GM12878 (cell line): ENCODE data around the gene HSD17B12. TPM values are rescaled to one million over a fixed set of nuclear protein-coding genes. Genes with fewer than 3 reads are reported as not detected.

Experiments used
- ATAC-seq: fragments of 200-7000 bp; cut with Tn5 transposase; 3 replicates; pipeline ENCODE4 v1.9.1; 2020; ENCODE audit warnings: mild to moderate bottlenecking, moderate library complexity
- BruUV-seq: library from RNA; stranded (reverse); fragments of 400-500 nt; replicated peaks from 2 replicates; lab custom pipeline; 2021; lab: Mats Ljungman, UMichigan
- CTCF ChIA-PET: fragments of 300-600 bp; sonication (Branson Sonifier 250); formaldehyde crosslinking; extraction: SDS; loops from one replicate; lab custom pipeline; 2021; ENCODE audit warnings: inconsistent platforms; lab: Yijun Ruan, JAX
- POLR2A ChIA-PET: fragments of 350-600 bp; formaldehyde crosslinking; extraction: SDS; loops from one replicate; lab custom pipeline; 2021; ENCODE audit warnings: inconsistent platforms; lab: Charles Lee
- RAD21 ChIA-PET: fragments of 300-600 bp; sonication (Branson Sonifier 250); formaldehyde crosslinking; loops from one replicate; lab custom pipeline; 2023; ENCODE audit warnings: antibody characterized with exemption; ENCODE audit not compliant: unreplicated experiment; lab: Charles Lee
- SMC1A ChIA-PET: fragments of 300-600 bp; sonication (Branson Sonifier 250); formaldehyde crosslinking; loops from one replicate; lab custom pipeline; 2023; ENCODE audit not compliant: unreplicated experiment, uncharacterized antibody; lab: Charles Lee
- DNase-seq: peaks from one replicate; pipeline ENCODE4 v3.0.0-alpha.2; 2011; ENCODE audit warnings: low read depth, low spot score
- FAIRE-seq: peaks from 3 replicates; lab custom pipeline; 2011; peaks lifted over from hg19 to GRCh38; lab: Jason Lieb, UNC
- H2AFZ ChIP-seq: 2 replicates; pipeline ENCODE4 v1.6.0; 2011; ENCODE audit warnings: low read depth, low read length, control low read depth; ENCODE audit not compliant: control insufficient read depth
- H3K27ac ChIP-seq: 2 replicates; pipeline ENCODE4 v1.5.1; 2011; ENCODE audit warnings: control low read depth; ENCODE audit not compliant: control insufficient read depth, insufficient read depth
- H3K27me3 ChIP-seq, 2 experiments: replicated peaks in 1 of 2; 2 replicates each; pipeline versions ENCODE4 v1.6.0 to v1.6.1; 2011; ENCODE audit warnings: low read length in 1 of 2; ENCODE audit not compliant: control insufficient read depth in 2 of 2, insufficient read depth in 2 of 2
- H3K36me3 ChIP-seq, 2 experiments: 2 replicates each; pipeline ENCODE4 v1.5.1; 2011; ENCODE audit warnings: low read length in 1 of 2; ENCODE audit not compliant: control insufficient read depth in 2 of 2, insufficient read depth in 2 of 2
- H3K4me1 ChIP-seq: 2 replicates; pipeline ENCODE4 v1.6.1; 2011; ENCODE audit warnings: mild to moderate bottlenecking, low read length, moderate library complexity, mixed read lengths; ENCODE audit not compliant: control insufficient read depth, insufficient read depth
- H3K4me2 ChIP-seq: 2 replicates; pipeline ENCODE4 v1.6.0; 2011; ENCODE audit warnings: control low read depth; ENCODE audit not compliant: control insufficient read depth, insufficient read depth
- H3K4me3 ChIP-seq: fragments of 200-600 bp; sonication (generic); 2 replicates; pipeline ENCODE4 v1.5.1; 2016
- H3K79me2 ChIP-seq: 2 replicates; pipeline ENCODE4 v1.6.0; 2011; ENCODE audit warnings: low read length; ENCODE audit not compliant: control insufficient read depth, insufficient read depth
- H3K9ac ChIP-seq: 2 replicates; pipeline ENCODE4 v1.8.0; 2011; ENCODE audit warnings: low read length, control low read depth, mixed read lengths; ENCODE audit not compliant: control insufficient read depth, insufficient read depth
- H3K9me3 ChIP-seq: replicated peaks from 3 replicates; pipeline ENCODE4 v1.5.1; 2011; ENCODE audit warnings: mild to moderate bottlenecking, low read length; ENCODE audit not compliant: control insufficient read depth, insufficient read depth
- H4K20me1 ChIP-seq: 2 replicates; pipeline ENCODE4 v1.6.0; 2011; ENCODE audit not compliant: control insufficient read depth, insufficient read depth
- EED ChIP-seq: sonication (generic); IDR thresholded peaks from 2 replicates; pipeline ENCODE4 v1.6.1; 2016; ENCODE audit warnings: antibody characterized with exemption, low read depth
- FOS ChIP-seq: IDR thresholded peaks from 3 replicates; pipeline ENCODE4 v1.6.1; 2011; ENCODE audit warnings: borderline replicate concordance; ENCODE audit not compliant: insufficient read length; ENCODE audit errors: extremely low read depth
- GABPA ChIP-seq: IDR thresholded peaks from 2 replicates; pipeline ENCODE4 v1.6.1; 2014; ENCODE audit warnings: antibody characterized with exemption, low read depth, mild to moderate bottlenecking, inconsistent platforms
- GATAD2B ChIP-seq: fragments of 450-650 bp; conservative IDR thresholded peaks from 2 replicates; pipeline ENCODE4 v1.6.1; 2017; ENCODE audit warnings: low read depth, mild to moderate bottlenecking, moderate library complexity
- HDGF ChIP-seq: fragments of 450-650 bp; IDR thresholded peaks from 2 replicates; pipeline ENCODE4 v1.6.1; 2016; ENCODE audit warnings: antibody characterized with exemption
- JUNB ChIP-seq: IDR thresholded peaks from 2 replicates; pipeline ENCODE4 v1.6.1; 2016; ENCODE audit warnings: antibody characterized with exemption, mild to moderate bottlenecking
- MTA3 ChIP-seq: IDR thresholded peaks from 2 replicates; pipeline ENCODE4 v1.6.1; 2012; ENCODE audit warnings: low read length, inconsistent platforms, borderline replicate concordance
- NR2F1 ChIP-seq: fragments of 450-650 bp; conservative IDR thresholded peaks from 2 replicates; pipeline ENCODE4 v1.6.1; 2017; ENCODE audit warnings: mild to moderate bottlenecking
- PAX5 ChIP-seq: IDR thresholded peaks from 2 replicates; pipeline ENCODE4 v1.6.1; 2011; ENCODE audit warnings: low read depth, low read length, borderline replicate concordance
- SMC3 ChIP-seq: IDR thresholded peaks from 2 replicates; pipeline ENCODE4 v1.6.1; 2011; ENCODE audit warnings: low read length, improper control_type of control experiment, borderline replicate concordance
- SREBF1 ChIP-seq: IDR thresholded peaks from 2 replicates; pipeline ENCODE4 v1.6.1; 2012; ENCODE audit warnings: mild to moderate bottlenecking, low read length
- SREBF2 ChIP-seq: IDR thresholded peaks from 2 replicates; pipeline ENCODE4 v1.6.1; 2012; ENCODE audit warnings: mild to moderate bottlenecking, low read length
- TBL1XR1 ChIP-seq: IDR thresholded peaks from 2 replicates; pipeline ENCODE4 v1.6.1; 2012; ENCODE audit warnings: low read depth, low read length, improper control_type of control experiment
- ZNF24 ChIP-seq: fragments of 450-650 bp; IDR thresholded peaks from 2 replicates; pipeline ENCODE4 v1.6.1; 2017; ENCODE audit warnings: antibody characterized with exemption, mild to moderate bottlenecking
- WGBS: methylation state at CpG from one replicate; pipeline ENCODE4 v1.1.6; 2016; ENCODE audit warnings: low lambda C conversion rate; ENCODE audit not compliant: insufficient replicate concordance, insufficient coverage; ENCODE audit errors: missing lambda C conversion rate; 5-methylcytosine and 5-hydroxymethylcytosine counted together
- in situ Hi-C: fragments of 300-500 bp; cut with MboI; formaldehyde crosslinking; loops from 9 replicates; pipeline ENCODE4 v1.14.3; 2018; ENCODE audit warnings: mixed read lengths
- intact Hi-C: fragments of 100-400 bp; cut with micrococcal nuclease; formaldehyde crosslinking; loops from one replicate; pipeline ENCODE4 v1.14.2; 2022; ENCODE audit not compliant: unreplicated experiment
- polyA plus RNA-seq, 11 experiments: library from polyadenylated mRNA; depleted of rRNA in 4 of 11; unstranded in 6 of 11; stranded (reverse) in 5 of 11; fragments of >200 nt; fragmentation: Nextera tagmentation in 4 of 11; fragmentation: Illumina TruSeq in 1 of 11; extraction: Ambion mirVana in 4 of 11; extraction: Trizol in 1 of 11; gene quantifications; 1 replicate in 1 of 11; 2 replicates in 10 of 11; pipeline versions ENCODE4 v1.2.1 to v1.2.3, GENCODE V29; 2011 to 2016; ENCODE audit warnings: inconsistent platforms in 2 of 11, missing spikeins in 2 of 11, low read depth in 1 of 11
- total RNA-seq, 4 experiments: library from RNA; depleted of rRNA in 3 of 4; stranded (reverse); fragments of >200 nt in 3 of 4; fragmentation: Illumina TruSeq in 1 of 4; extraction: Trizol in 1 of 4; gene quantifications; 2 replicates each; pipeline versions ENCODE4 v1.2.1 to v1.2.3, GENCODE V29; 2013 to 2021
- TF ChIP-seq, protein P1 (sequence below): IDR thresholded peaks from 2 replicates; pipeline ENCODE4 v1.6.1; 2012; ENCODE audit warnings: mild to moderate bottlenecking, low read depth, low read length

The HSD17B12 gene
- total and polyA plus RNA-seq, 10 of the 15 experiments (the other 5 are each of a cell fraction or from before 2014, with no cell fraction given): 23.6 to 88.0 (median 64.7) TPM

DNA sequence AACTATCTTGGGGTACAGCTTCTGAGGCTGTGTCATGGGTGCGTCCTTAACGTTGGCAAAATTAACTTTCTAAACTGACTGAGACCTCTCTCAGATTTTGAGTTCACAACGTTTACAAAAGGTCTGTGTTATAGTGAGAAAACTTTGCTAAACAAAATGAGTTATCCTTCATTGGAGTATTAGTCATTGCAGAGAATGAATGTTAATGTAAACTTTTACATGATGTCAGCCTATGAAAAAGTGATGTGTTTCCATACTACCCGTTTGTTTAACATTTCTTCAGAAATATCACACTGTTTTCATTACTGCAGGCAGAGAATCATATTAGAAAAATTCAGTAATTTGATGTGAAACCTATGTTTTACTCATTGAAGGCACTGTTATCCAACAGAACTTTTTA lies 32.1 kb downstream of the HSD17B12 start:
- RAD21 ChIA-PET: no interaction called here
- H3K4me2 ChIP-seq: no peak overlapping the region
- ATAC-seq (no peak), FAIRE-seq (no peak), DNase-seq (no peak)
- SMC1A ChIA-PET: interaction anchor here (1.0 kb wide), 1 partner anchor 11 kb away, joined by 3 read pairs; no protein-coding TSS in a partner anchor
- H3K27me3 ChIP-seq: no peaks in the 10 kb centered on the region
- TF ChIP-seq SREBF1: no peak
- no peak for TF ChIP-seq PAX5
- no peak for TF ChIP-seq SREBF2
- no peak for TF ChIP-seq SMC3
- TF ChIP-seq GABPA: no peak
- no peak for TF ChIP-seq HDGF
- no peak for TF ChIP-seq TBL1XR1
- no peak for TF ChIP-seq NR2F1
- TF ChIP-seq, protein P1, sequence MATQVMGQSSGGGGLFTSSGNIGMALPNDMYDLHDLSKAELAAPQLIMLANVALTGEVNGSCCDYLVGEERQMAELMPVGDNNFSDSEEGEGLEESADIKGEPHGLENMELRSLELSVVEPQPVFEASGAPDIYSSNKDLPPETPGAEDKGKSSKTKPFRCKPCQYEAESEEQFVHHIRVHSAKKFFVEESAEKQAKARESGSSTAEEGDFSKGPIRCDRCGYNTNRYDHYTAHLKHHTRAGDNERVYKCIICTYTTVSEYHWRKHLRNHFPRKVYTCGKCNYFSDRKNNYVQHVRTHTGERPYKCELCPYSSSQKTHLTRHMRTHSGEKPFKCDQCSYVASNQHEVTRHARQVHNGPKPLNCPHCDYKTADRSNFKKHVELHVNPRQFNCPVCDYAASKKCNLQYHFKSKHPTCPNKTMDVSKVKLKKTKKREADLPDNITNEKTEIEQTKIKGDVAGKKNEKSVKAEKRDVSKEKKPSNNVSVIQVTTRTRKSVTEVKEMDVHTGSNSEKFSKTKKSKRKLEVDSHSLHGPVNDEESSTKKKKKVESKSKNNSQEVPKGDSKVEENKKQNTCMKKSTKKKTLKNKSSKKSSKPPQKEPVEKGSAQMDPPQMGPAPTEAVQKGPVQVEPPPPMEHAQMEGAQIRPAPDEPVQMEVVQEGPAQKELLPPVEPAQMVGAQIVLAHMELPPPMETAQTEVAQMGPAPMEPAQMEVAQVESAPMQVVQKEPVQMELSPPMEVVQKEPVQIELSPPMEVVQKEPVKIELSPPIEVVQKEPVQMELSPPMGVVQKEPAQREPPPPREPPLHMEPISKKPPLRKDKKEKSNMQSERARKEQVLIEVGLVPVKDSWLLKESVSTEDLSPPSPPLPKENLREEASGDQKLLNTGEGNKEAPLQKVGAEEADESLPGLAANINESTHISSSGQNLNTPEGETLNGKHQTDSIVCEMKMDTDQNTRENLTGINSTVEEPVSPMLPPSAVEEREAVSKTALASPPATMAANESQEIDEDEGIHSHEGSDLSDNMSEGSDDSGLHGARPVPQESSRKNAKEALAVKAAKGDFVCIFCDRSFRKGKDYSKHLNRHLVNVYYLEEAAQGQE: no peak
- no peak for TF ChIP-seq JUNB
- TF ChIP-seq GATAD2B: no peak
- TF ChIP-seq ZNF24: no peak
- no peak for TF ChIP-seq EED
- TF ChIP-seq MTA3: no peak
- no peak for TF ChIP-seq FOS
- CTCF ChIA-PET: interaction anchor here (0.5 kb wide), 1 partner anchor 26 kb away, joined by 4 read pairs; no protein-coding TSS in a partner anchor
- no peak overlapping the region for H3K4me3 ChIP-seq
- WGBS: 38% methylated on average over 4 of the region's 4 CpGs
- no peak overlapping the region for H2AFZ ChIP-seq
- in situ Hi-C loops: no loop called here
- H3K4me1 ChIP-seq: no peaks in the 10 kb centered on the region
- H3K27ac ChIP-seq: no peak overlapping the region
- H4K20me1 ChIP-seq: no peaks in the 10 kb centered on the region
- H3K36me3 ChIP-seq: peaks cover 0 to 10% of the 10 kb centered on the region in 2 experiments; a peak in 1 of 4 replicates
- POLR2A ChIA-PET: no interaction called here
- intact Hi-C loops: no loop called here
- no peaks in the 10 kb centered on the region; the same call in none of the 2 replicates for H3K79me2 ChIP-seq
- peaks cover 10% of the 10 kb centered on the region; the same call in 2 of the 3 replicates for H3K9me3 ChIP-seq
- no TSS peak for BruUV-seq
- H3K9ac ChIP-seq: no peak overlapping the region
